ENCODE results near the gene CUL4A. TPM values are rescaled to one million over a fixed set of nuclear protein-coding genes. Genes with fewer than 3 reads are reported as not detected.

CUL4A gene
- total RNA-seq, 1 donor from 2014 or later: 208 TPM

DNA sequence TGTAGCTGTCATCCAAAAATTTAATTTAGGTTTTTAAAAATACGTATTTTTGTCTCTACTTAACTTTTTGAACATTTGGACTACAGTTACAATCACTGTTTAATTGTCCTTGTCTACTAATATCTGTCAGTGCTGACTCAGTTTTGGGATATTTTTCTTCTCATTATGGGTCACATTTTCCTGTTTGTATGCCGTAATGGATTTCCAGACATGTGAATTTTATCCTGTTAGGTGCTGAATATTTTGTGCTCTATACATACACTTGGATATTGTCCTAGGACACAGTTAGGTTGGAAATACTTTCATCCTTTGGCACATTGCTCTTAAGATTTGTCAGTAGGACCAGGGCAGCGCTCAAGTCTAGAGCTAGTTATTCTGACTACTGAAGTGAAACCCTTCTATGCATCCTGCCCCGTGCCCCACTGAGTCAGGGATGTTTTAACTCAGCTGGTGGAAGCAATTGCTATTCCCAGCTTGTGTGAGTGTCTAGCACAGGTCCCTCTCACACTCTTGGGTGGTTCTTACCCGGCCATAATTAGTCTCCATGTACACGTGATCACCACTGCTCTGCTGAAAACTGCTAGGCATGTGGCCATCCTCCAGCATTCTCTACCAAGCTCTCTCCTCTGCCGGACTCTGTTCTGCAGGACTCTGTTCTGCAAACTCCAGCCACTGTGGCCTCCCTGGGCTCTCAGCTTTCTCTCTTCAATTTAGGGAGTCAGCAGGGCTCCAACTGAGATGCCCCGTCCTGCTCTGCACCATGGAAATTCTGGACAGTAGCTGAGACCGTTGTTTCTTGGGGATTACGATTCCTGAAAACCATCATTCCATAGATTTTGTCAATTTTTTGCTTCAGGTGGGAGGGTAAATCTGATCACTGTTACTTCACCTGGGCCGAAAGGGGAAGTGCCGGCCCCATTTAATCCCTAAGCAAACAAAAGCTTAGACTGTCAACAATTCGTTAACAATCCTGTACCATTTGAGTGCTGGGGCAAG lies 39.8 kb upstream of the CUL4A start:
- TF ChIP-seq, protein P1, sequence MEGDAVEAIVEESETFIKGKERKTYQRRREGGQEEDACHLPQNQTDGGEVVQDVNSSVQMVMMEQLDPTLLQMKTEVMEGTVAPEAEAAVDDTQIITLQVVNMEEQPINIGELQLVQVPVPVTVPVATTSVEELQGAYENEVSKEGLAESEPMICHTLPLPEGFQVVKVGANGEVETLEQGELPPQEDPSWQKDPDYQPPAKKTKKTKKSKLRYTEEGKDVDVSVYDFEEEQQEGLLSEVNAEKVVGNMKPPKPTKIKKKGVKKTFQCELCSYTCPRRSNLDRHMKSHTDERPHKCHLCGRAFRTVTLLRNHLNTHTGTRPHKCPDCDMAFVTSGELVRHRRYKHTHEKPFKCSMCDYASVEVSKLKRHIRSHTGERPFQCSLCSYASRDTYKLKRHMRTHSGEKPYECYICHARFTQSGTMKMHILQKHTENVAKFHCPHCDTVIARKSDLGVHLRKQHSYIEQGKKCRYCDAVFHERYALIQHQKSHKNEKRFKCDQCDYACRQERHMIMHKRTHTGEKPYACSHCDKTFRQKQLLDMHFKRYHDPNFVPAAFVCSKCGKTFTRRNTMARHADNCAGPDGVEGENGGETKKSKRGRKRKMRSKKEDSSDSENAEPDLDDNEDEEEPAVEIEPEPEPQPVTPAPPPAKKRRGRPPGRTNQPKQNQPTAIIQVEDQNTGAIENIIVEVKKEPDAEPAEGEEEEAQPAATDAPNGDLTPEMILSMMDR (IDR thresholded peaks at IDR 0.05): no peak
- Histone ChIP-seq H3K36me3 (peaks cover 16 to 26% of the 10 kb centered on the region in 2 donors), H3K4me1 (no peaks in the 10 kb centered on the region), H3K4me3 (no peak overlapping the region), H3K27ac (no peak overlapping the region), H3K9me3 (no peaks in the 10 kb centered on the region), H3K27me3 (no peaks in the 10 kb centered on the region)
- peak in 1 of 2 donors; percentile 55 for DNase-seq (ENCODE audit: low spot score in 2 of 2)
- intact Hi-C loops (cut with DNase I): no loop called here

DNA sequence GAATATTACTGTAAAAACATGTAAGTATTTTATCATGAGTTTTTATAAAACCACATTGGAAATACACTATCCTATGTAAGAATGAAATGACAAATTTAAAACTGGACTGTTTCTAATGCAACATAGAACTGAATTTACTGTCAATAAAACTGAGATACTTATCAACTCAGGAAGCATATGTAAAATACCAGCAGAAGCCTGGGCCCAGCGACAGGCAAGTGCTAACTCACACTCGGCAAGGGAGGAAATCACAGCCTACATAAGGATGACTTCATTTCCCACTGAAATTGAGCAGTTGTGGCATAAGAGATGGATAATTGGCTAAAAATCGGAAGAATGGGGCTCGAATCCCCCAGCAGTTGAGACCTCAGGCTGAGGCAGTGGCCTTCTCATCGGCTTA lies 38.9 kb upstream of the CUL4A start:
- H3K9me3 ChIP-seq: no peaks in the 10 kb centered on the region
- no peak overlapping the region for H3K27ac ChIP-seq
- H3K4me3 ChIP-seq: no peak overlapping the region
- TF ChIP-seq, protein P1 (IDR thresholded peaks at IDR 0.05): no peak
- DNase-seq (ENCODE audit: low spot score in 2 of 2): no peak
- peaks cover 20 to 33% of the 10 kb centered on the region in 2 donors for H3K36me3 ChIP-seq
- intact Hi-C loops (cut with DNase I): no loop called here
- no peaks in the 10 kb centered on the region for H3K27me3 ChIP-seq
- H3K4me1 ChIP-seq: no peaks in the 10 kb centered on the region

DNA sequence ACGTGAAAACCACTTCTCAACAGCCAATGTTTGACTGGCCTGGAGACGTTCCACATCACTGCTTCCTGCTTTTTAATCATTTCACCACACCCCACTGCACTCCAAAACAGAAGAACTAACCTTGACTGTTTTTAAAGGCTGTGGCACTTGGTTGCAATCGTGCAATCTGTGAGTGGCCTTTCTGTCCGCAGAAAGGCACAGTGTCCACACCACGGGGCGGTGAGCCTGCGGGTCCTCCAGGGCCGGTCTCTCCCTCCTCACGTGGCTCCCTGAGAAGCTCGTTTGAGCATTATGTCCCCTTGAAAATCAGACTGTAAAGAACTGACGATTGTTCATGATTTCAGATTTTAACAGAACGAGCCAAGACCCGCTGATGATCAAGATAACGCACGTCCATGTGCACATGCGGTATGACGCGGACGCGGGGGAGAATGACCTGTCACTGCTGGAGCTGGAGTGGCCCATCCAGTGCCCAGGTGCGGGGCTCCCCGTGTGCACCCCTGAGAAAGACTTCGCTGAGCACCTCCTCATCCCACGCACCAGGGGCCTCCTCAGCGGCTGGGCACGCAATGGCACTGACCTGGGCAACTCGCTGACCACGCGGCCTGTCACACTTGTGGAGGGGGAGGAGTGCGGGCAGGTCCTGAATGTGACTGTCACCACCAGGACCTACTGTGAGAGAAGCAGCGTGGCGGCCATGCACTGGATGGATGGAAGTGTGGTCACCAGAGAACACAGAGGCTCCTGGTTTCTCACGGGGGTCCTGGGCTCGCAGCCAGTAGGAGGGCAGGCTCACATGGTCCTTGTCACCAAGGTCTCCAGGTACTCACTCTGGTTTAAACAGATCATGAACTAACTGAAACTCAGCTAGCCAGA lies 37.9 kb upstream of the CUL4A start:
- H3K4me3 ChIP-seq: no peak overlapping the region
- intact Hi-C loops (cut with DNase I): no loop called here

DNA sequence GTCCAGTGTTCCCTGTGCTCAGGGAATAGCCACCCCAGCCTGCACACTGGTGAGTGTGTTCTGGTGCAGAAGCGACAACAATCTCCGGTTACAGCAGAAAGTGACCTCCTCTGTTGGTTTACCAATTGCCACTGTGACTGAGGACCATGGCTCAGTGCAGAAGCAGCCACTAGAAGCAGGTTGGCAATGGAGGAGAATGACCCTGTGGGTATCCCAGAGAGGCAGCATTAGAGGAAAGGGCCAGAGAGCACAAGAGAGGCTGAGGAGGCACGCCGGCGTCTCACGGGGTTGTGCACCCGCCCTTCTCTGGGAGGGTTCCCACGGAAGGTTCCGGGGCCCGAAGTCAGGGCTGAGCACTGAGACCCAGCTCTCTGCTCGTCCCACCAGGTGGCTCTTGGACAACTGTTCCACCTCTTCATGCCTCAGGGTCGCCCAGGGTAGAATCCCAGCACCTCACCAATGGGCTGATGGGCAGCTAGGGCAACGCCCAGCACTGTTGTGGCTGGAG lies 36.9 kb upstream of the CUL4A start:
- Histone ChIP-seq H3K4me3 (no peak overlapping the region), H3K36me3 (peaks cover 39 to 52% of the 10 kb centered on the region in 2 donors), H3K4me1 (no peaks in the 10 kb centered on the region), H3K9me3 (no peaks in the 10 kb centered on the region), H3K27ac (no peak overlapping the region), H3K27me3 (no peaks in the 10 kb centered on the region)
- peak in 1 of 2 donors; percentile 51 for DNase-seq (ENCODE audit: low spot score in 2 of 2)
- TF ChIP-seq, protein P1 (IDR thresholded peaks at IDR 0.05): no peak
- intact Hi-C loops (cut with DNase I): no loop called here

More for the DNA sequence above, 37.9 kb upstream of the CUL4A start:
- Histone ChIP-seq H3K4me1 (no peaks in the 10 kb centered on the region), H3K27ac (no peak overlapping the region), H3K27me3 (no peaks in the 10 kb centered on the region), H3K36me3 (peaks cover 29 to 42% of the 10 kb centered on the region in 2 donors), H3K9me3 (no peaks in the 10 kb centered on the region)
- DNase-seq (ENCODE audit: low spot score in 2 of 2): peak in 1 of 2 donors; percentile 37
- TF ChIP-seq, protein P1 (IDR thresholded peaks at IDR 0.05): no peak

DNA sequence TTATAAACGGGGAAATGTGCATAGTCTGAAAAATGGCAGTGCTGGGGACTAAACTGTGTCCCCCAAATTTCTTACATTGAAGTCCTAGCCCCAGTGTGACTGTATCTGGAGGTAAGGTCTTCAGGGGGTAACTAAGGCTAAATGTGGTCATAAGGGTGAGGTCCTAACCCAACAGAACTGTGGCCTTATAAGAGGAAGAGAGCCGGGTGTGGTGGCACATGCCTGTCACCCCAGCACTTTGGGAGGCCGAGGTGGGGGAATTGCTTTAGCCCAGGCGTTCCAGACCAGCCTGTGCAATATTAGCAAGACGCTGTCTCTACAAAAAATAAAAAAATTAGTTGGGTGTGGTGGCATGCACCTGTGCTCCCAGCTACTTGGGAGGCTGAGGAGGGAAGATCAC lies 33.1 kb upstream of the CUL4A start:
- peaks cover 70 to 84% of the 10 kb centered on the region in 2 donors for H3K36me3 ChIP-seq
- no peaks in the 10 kb centered on the region for H3K27me3 ChIP-seq
- TF ChIP-seq, protein P1 (IDR thresholded peaks at IDR 0.05): no peak
- no peak overlapping the region for H3K4me3 ChIP-seq
- no peaks in the 10 kb centered on the region for H3K9me3 ChIP-seq
- H3K27ac ChIP-seq: no peak overlapping the region
- intact Hi-C loops (cut with DNase I): no loop called here
- no peak for DNase-seq (ENCODE audit: low spot score in 2 of 2)
- H3K4me1 ChIP-seq: no peaks in the 10 kb centered on the region
